NT2/D1 (cell line): ENCODE results near the gene VSIG10.

Experiments used
- DNase-seq: peaks from one replicate; pipeline ENCODE4 v3.0.0-alpha.2; 2011; ENCODE audit warnings: low read depth, low spot score
- H3K27me3 ChIP-seq: 2 replicates; pipeline ENCODE4 v1.6.0; 2011; ENCODE audit warnings: mild to moderate bottlenecking; ENCODE audit not compliant: insufficient read length, insufficient read depth
- H3K36me3 ChIP-seq: 2 replicates; pipeline ENCODE4 v1.6.1; 2011; ENCODE audit warnings: mild to moderate bottlenecking, low read length, mixed read lengths; ENCODE audit not compliant: insufficient read depth, insufficient read length
- H3K4me1 ChIP-seq: 2 replicates; pipeline ENCODE4 v1.5.1; 2011; ENCODE audit not compliant: insufficient read depth, insufficient read length
- H3K4me3 ChIP-seq: 2 replicates; pipeline ENCODE4 v1.5.1; 2011; ENCODE audit warnings: low read depth; ENCODE audit not compliant: insufficient read length
- H3K9ac ChIP-seq: 2 replicates; pipeline ENCODE4 v1.6.0; 2011; ENCODE audit warnings: low read depth; ENCODE audit not compliant: insufficient read length
- H3K9me3 ChIP-seq: 2 replicates; pipeline ENCODE4 v1.5.1; 2011; ENCODE audit warnings: mild to moderate bottlenecking, low read length; ENCODE audit not compliant: insufficient read depth
- SUZ12 ChIP-seq: IDR thresholded peaks from 2 replicates; pipeline ENCODE4 v1.6.1; 2011; ENCODE audit not compliant: insufficient read length, insufficient read depth; ENCODE audit errors: extremely low read depth
- YY1 ChIP-seq: IDR thresholded peaks from 2 replicates; pipeline ENCODE4 v1.6.1; 2011; ENCODE audit not compliant: insufficient read length, insufficient read depth
- ZNF274 ChIP-seq: IDR thresholded peaks from 2 replicates; pipeline ENCODE4 v1.6.1; 2011; ENCODE audit warnings: mild to moderate bottlenecking, low read depth, low read length

Gene VSIG10

DNA sequence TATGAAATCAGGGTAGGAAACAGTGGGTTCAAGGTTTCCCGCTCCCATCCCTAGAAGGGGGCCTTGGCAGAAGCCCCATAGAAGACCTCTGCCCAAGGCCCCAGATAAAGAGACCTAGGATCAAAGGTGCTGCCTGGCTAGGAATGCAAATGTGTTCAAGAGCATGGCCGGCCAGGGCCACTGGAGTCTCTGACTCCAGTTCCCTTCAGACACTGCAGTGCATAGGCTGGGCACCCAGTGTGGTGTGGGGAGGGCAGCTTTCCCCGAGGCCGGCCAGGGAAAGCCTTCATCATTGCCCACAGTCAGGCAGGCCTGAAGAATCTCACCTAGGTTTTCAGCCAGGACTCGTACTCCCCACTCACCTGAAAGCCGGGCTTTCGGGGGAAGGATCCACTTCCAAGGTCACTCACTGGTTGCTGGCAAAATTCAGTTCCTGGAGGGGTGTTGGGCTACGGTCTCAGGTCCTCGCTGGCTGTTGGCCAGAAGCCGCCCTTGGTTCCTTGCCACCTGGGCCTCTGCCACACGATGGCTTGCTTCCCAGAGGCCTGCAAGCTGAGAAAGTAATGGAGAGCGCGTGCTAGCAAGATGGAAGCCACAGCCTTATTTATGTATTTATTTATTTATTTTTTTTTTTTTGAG lies 22.4 kb upstream of the VSIG10 start:
- DNase-seq: no peak
- Histone ChIP-seq H3K9ac (no peak overlapping the region), H3K36me3 (no peaks in the 10 kb centered on the region), H3K4me3 (no peak overlapping the region), H3K4me1 (peaks cover 5% of the 10 kb centered on the region), H3K27me3 (no peaks in the 10 kb centered on the region), H3K9me3 (no peaks in the 10 kb centered on the region)
- TF ChIP-seq ZNF274: no peak
- no peak for TF ChIP-seq SUZ12
- no peak for TF ChIP-seq YY1

GRCh38 chr12:118125743-118126118 lies 21.9 kb upstream of the VSIG10 start:
- no peak for DNase-seq
- Histone ChIP-seq H3K9ac (no peak overlapping the region), H3K4me1 (peaks cover 5% of the 10 kb centered on the region), H3K9me3 (no peaks in the 10 kb centered on the region), H3K4me3 (no peak overlapping the region), H3K36me3 (no peaks in the 10 kb centered on the region), H3K27me3 (no peaks in the 10 kb centered on the region)
- no peak for TF ChIP-seq ZNF274

DNA sequence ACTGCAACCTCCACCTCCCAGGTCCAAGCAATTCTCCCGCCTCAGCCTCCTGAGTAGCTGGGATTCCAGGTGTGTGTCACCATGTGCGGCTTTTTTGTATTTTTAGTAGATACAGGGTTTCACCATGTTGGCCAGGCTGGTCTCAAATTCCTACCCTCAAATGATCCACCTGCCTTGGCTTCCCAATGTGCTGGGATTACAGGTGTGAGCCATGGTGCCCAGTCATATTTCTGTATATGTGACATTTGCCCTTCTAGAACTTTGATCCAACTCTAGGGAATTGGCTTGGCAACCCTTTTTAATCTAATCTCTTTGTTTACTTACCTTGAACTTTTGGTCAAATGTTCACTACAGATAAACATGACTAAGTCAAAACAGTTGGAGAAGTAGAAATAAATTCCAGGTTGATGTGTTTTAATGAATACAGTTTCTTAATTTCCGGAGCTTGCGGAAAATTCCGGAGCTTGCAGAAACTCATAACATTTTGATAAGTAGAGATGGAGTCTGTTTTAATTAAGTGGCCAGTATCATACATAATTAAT lies 20.6 kb upstream of the VSIG10 start:
- no peak overlapping the region for H3K9ac ChIP-seq
- H3K9me3 ChIP-seq: no peaks in the 10 kb centered on the region
- no peaks in the 10 kb centered on the region for H3K27me3 ChIP-seq
- no peak overlapping the region for H3K4me3 ChIP-seq
- H3K4me1 ChIP-seq: peaks cover 5% of the 10 kb centered on the region
- TF ChIP-seq ZNF274 (no peak), SUZ12 (no peak), YY1 (no peak)
- DNase-seq: no peak
- no peaks in the 10 kb centered on the region for H3K36me3 ChIP-seq

DNA sequence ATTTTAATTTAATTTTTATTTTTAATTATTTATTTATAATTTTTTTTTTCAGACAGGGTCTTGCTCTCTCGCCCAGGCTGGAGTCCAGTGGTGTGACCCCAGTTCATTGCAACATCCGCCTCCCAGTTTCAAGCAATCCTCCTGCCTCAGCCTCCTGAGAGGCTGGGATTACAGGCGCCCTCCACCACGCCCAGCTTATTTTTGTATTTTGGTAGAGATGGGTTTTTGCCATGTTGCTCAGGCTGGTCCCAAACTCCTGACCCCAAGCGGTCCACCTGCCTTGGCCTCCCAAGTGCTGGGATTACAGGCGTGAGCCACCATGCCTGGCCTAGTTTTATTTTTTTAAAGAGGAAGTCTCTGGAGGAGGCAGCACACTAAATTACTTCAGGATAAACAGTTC lies 18.5 kb upstream of the VSIG10 start:
- H3K4me3 ChIP-seq: no peak overlapping the region
- H3K9me3 ChIP-seq: no peaks in the 10 kb centered on the region
- no peaks in the 10 kb centered on the region for H3K36me3 ChIP-seq
- H3K27me3 ChIP-seq: no peaks in the 10 kb centered on the region
- peaks cover 5% of the 10 kb centered on the region for H3K4me1 ChIP-seq
- TF ChIP-seq SUZ12 (no peak), YY1 (no peak), ZNF274 (no peak)
- no peak for DNase-seq
- H3K9ac ChIP-seq: no peak overlapping the region

- DNase-seq: peak; percentile 80
- Histone ChIP-seq H3K4me1 (no peaks in the 10 kb centered on the region), H3K9me3 (no peaks in the 10 kb centered on the region), H3K27me3 (no peaks in the 10 kb centered on the region), H3K36me3 (no peaks in the 10 kb centered on the region), H3K4me3 (no peak overlapping the region), H3K9ac (peak overlapping the region; percentile 6)
- TF ChIP-seq YY1: no peak
- no peak for TF ChIP-seq SUZ12
- no peak for TF ChIP-seq ZNF274
Observed at GRCh38 chr12:118120579-118121363, 17.0 kb upstream of the VSIG10 start.

DNA sequence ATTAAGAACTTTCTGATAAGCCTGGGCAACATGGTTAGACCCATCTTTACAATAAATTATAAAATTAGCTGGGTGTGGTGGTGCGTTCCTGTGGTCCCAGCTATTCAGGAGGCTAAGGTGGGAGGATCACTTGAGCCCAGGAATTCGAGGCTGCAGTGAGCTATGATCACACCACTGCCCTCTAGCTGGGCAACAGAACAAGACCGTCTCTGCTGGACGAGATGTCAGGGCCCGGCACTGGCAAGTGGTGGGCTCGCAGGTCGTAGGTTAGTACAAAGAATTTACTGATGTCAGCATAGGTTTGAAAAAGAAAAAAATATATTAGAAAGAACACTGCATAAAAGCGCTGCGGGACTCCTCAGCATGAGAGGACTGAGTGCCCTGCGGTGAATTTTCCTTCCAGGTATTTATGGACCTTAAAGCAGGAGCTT lies 15.7 kb upstream of the VSIG10 start:
- peaks cover 7% of the 10 kb centered on the region; the same call in 1 of the 2 replicates for H3K9me3 ChIP-seq
- H3K4me3 ChIP-seq: no peak overlapping the region
- H3K36me3 ChIP-seq: no peaks in the 10 kb centered on the region
- DNase-seq: no peak
- H3K9ac ChIP-seq: no peak overlapping the region
- no peaks in the 10 kb centered on the region for H3K27me3 ChIP-seq
- TF ChIP-seq SUZ12: no peak
- no peaks in the 10 kb centered on the region for H3K4me1 ChIP-seq

GRCh38 chr12:118109088-118109487 lies 5.3 kb upstream of the VSIG10 start:
- DNase-seq: no peak
- peaks cover 5% of the 10 kb centered on the region for H3K4me1 ChIP-seq
- no peaks in the 10 kb centered on the region for H3K9me3 ChIP-seq
- no peaks in the 10 kb centered on the region for H3K36me3 ChIP-seq
- no peak overlapping the region for H3K4me3 ChIP-seq
- H3K9ac ChIP-seq: no peak overlapping the region
- H3K27me3 ChIP-seq: no peaks in the 10 kb centered on the region
- TF ChIP-seq ZNF274 (no peak), YY1 (no peak), SUZ12 (no peak)
